Fibroblast of lung (primary cell): Measurements from ENCODE around the gene DCTN4. TPM values are rescaled to one million over a fixed set of nuclear protein-coding genes. Genes with fewer than 3 reads are reported as not detected.

Experiments used
- DNase-seq, 2 donors: peaks; one replicate each; pipeline versions ENCODE4 v3.0.0 to v3.0.0-alpha.2; 2010; ENCODE audit warnings: low read depth in 2 of 2
- H2AFZ ChIP-seq: 2 replicates; pipeline ENCODE4 v1.5.1; 2012; ENCODE audit warnings: low read length, control low read depth, inconsistent platforms
- H3K27ac ChIP-seq: 2 replicates; pipeline ENCODE4 v1.5.1; 2011; ENCODE audit warnings: low read length, control low read depth; ENCODE audit not compliant: insufficient read depth
- H3K27me3 ChIP-seq: 2 replicates; pipeline ENCODE4 v1.5.1; 2011; ENCODE audit warnings: mild to moderate bottlenecking, low read length; ENCODE audit not compliant: control insufficient read depth, insufficient read depth
- H3K36me3 ChIP-seq: 2 replicates; pipeline ENCODE4 v1.5.1; 2011; ENCODE audit warnings: low read length; ENCODE audit not compliant: control insufficient read depth, insufficient read depth
- H3K4me1 ChIP-seq: 2 replicates; pipeline ENCODE4 v1.5.1; 2011; ENCODE audit warnings: low read length; ENCODE audit not compliant: control insufficient read depth, insufficient read depth; ENCODE audit errors: extremely low read depth
- H3K4me2 ChIP-seq: 2 replicates; pipeline ENCODE4 v1.5.1; 2011; ENCODE audit warnings: low read length, control low read depth; ENCODE audit not compliant: insufficient read depth; ENCODE audit errors: extremely low read depth
- H3K4me3 ChIP-seq, 4 experiments: fragments of 200-600 bp in 1 of 4; sonication (generic) in 1 of 4; replicated peaks in 1 of 4; 2 replicates each; pipeline ENCODE4 v1.5.1; 2011 to 2016; ENCODE audit warnings: low read length in 4 of 4, low read depth in 3 of 4, mild to moderate bottlenecking in 3 of 4, control low read depth in 2 of 4, inconsistent platforms in 1 of 4, mixed read lengths in 1 of 4; ENCODE audit not compliant: insufficient read depth in 1 of 4; ENCODE audit errors: control extremely low read depth in 1 of 4
- H3K79me2 ChIP-seq: 2 replicates; pipeline ENCODE4 v1.5.1; 2012; ENCODE audit warnings: mild to moderate bottlenecking, low read length, inconsistent platforms; ENCODE audit not compliant: control insufficient read depth, insufficient read depth
- H3K9ac ChIP-seq: 2 replicates; pipeline ENCODE4 v1.5.1; 2011; ENCODE audit warnings: mild to moderate bottlenecking, low read length, control low read depth; ENCODE audit not compliant: insufficient read depth
- H3K9me3 ChIP-seq: 2 replicates; pipeline ENCODE4 v1.5.1; 2012; ENCODE audit warnings: low read depth, low read length; ENCODE audit not compliant: control insufficient read depth, insufficient read depth
- H4K20me1 ChIP-seq: 2 replicates; pipeline ENCODE4 v1.5.1; 2011; ENCODE audit warnings: low read length; ENCODE audit not compliant: control insufficient read depth, insufficient read depth; ENCODE audit errors: extremely low read depth
- EZH2 ChIP-seq: IDR thresholded peaks from 2 replicates; pipeline ENCODE4 v1.5.1; 2012; ENCODE audit warnings: low read length, control low read depth, mild to moderate bottlenecking; ENCODE audit errors: missing control alignments
- polyA minus RNA-seq: library from RNA; depleted of rRNA, polyadenylated mRNA; stranded (reverse); fragments of >200 nt; gene quantifications from 2 replicates; pipeline ENCODE4 v1.2.3, GENCODE V29; 2011; ENCODE audit warnings: low replicate concordance
- polyA plus RNA-seq, 2 donors: library from polyadenylated mRNA; depleted of rRNA in 1 of 2; stranded (reverse) in 1 of 2; unstranded in 1 of 2; fragments of >200 nt; gene quantifications; 2 replicates each; pipeline ENCODE4 v1.2.1, GENCODE V29; 2011 to 2012; ENCODE audit warnings: missing spikeins in 1 of 2
- total RNA-seq: library from RNA; depleted of rRNA; stranded (reverse); fragments of >200 nt; gene quantifications from 2 replicates; pipeline ENCODE4 v1.2.1, GENCODE V29; 2014
- TF ChIP-seq, protein P1 (sequence below), 2 donors: IDR thresholded peaks in 1 of 2; conservative IDR thresholded peaks in 1 of 2; 1 replicate in 1 of 2; 2 replicates in 1 of 2; pipeline ENCODE4 v1.5.1; 2011 to 2012; ENCODE audit warnings: low read length in 2 of 2, control low read depth in 1 of 2, inconsistent platforms in 1 of 2, low read depth in 1 of 2, mild to moderate bottlenecking in 1 of 2

DCTN4 gene
- 44.7 and 67.2 TPM in 2 replicates for total RNA-seq
- 60.0 and 60.8 TPM in 2 replicates for polyA plus RNA-seq
- polyA plus RNA-seq (2012): 33.8 and 35.0 TPM in 2 replicates
- polyA minus RNA-seq: 31.4 and 48.9 TPM in 2 replicates

DNA sequence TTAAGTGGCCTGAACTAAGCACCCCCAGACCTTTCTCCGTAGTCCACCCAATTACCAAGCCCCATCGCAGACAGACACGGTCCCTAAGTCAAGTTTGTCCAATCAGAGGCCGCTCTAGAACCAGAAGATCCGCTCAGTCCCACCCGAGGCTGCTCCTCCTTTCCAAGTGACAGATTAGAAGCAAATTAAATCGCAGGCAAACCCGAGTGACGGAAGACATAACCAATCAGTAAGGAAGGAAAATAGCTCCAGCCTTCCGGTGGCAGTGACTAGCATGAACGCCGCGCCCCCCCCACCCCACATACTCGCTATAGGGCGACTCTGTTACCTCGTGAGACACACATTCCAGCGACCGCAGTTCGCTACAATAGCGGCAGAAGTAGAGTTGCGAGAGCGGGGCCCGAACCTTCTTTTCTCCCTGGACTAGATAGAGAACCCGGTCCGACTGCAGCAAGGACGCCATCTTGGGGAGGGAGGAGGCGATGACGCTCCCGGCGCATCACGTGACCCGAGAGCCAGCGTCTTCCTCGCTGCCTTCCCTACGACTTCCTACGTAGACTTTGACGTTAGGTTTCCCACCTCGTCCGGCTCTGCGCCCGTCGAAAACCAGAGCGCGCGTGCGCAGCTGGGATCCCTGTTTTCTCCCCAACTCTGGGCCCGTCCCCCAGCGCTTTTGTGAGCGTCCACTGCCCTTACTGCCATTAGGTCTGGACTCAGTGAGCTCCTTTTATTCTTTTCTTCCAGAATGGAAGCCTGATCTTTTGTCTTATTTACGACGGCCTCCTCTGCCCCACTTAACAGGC is at the start of gene DCTN4:
DCTN4 (minus strand) TSS at position 487 of the 803 bp plus-strand sequence; CDS start at position 463, 24 bp downstream.
- Histone ChIP-seq H3K27ac (peak within 1 kb of the TSS; percentile 100), H3K27me3 (no peaks in the 10 kb centered on the region), H3K9me3 (no peaks in the 10 kb centered on the region), H3K4me2 (peak within 1 kb of the TSS; percentile 99), H3K36me3 (peaks cover 7% of the 10 kb centered on the region), H4K20me1 (no peaks in the 10 kb centered on the region), H3K4me1 (peaks cover 8% of the 10 kb centered on the region), H3K4me3 (peak within 1 kb of the TSS; percentile 49 to 96 (median 74)), H2AFZ (peak within 1 kb of the TSS; percentile 98), H3K9ac (peak within 1 kb of the TSS; percentile 95), H3K79me2 (peaks cover 41% of the 10 kb centered on the region)
- DNase-seq: peak; percentile 99 to 100
- TF ChIP-seq, protein P1, sequence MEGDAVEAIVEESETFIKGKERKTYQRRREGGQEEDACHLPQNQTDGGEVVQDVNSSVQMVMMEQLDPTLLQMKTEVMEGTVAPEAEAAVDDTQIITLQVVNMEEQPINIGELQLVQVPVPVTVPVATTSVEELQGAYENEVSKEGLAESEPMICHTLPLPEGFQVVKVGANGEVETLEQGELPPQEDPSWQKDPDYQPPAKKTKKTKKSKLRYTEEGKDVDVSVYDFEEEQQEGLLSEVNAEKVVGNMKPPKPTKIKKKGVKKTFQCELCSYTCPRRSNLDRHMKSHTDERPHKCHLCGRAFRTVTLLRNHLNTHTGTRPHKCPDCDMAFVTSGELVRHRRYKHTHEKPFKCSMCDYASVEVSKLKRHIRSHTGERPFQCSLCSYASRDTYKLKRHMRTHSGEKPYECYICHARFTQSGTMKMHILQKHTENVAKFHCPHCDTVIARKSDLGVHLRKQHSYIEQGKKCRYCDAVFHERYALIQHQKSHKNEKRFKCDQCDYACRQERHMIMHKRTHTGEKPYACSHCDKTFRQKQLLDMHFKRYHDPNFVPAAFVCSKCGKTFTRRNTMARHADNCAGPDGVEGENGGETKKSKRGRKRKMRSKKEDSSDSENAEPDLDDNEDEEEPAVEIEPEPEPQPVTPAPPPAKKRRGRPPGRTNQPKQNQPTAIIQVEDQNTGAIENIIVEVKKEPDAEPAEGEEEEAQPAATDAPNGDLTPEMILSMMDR (conservative IDR thresholded peaks at IDR 0.05 in 1 of 2, IDR thresholded peaks at IDR 0.05 in 1 of 2; ENCODE audit: low read depth in 1 of 2, low read length in 2 of 2): no peak
- TF ChIP-seq EZH2: no peak

DNA sequence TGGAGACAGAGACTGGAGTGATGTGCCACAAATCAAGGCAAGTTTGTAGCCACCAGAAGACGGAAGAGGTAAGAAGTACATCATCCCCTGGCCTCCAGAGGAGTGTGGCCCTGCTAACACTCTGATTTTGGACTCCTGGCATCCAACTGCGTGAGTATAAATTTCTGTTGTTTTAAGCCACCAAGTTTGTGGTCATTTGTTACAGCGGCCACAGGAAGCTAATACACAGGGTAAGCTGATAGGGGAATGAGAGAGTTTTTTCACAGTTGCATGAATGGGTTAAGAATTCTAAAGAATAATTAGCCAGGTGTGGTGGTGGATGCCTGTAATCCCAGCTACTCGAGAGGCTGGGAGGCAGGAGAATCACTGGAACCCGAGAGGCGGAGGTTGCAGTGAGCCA is 45.6 kb upstream of the DCTN4 start:
- H3K9me3 ChIP-seq: no peaks in the 10 kb centered on the region
- no peak for DNase-seq
- TF ChIP-seq, protein P1 (conservative IDR thresholded peaks at IDR 0.05 in 1 of 2, IDR thresholded peaks at IDR 0.05 in 1 of 2; ENCODE audit: low read depth in 1 of 2, low read length in 2 of 2): no peak
- TF ChIP-seq EZH2: no peak
- H3K27ac ChIP-seq: no peak overlapping the region
- no peaks in the 10 kb centered on the region for H3K27me3 ChIP-seq
- H4K20me1 ChIP-seq: no peaks in the 10 kb centered on the region
- H3K4me1 ChIP-seq: peaks cover 3% of the 10 kb centered on the region
- no peak overlapping the region for H3K9ac ChIP-seq
- H3K4me2 ChIP-seq: no peak overlapping the region
- no peaks in the 10 kb centered on the region for H3K36me3 ChIP-seq
- no peak overlapping the region for H2AFZ ChIP-seq
- H3K79me2 ChIP-seq: no peaks in the 10 kb centered on the region
- H3K4me3 ChIP-seq: no peak overlapping the region

DNA sequence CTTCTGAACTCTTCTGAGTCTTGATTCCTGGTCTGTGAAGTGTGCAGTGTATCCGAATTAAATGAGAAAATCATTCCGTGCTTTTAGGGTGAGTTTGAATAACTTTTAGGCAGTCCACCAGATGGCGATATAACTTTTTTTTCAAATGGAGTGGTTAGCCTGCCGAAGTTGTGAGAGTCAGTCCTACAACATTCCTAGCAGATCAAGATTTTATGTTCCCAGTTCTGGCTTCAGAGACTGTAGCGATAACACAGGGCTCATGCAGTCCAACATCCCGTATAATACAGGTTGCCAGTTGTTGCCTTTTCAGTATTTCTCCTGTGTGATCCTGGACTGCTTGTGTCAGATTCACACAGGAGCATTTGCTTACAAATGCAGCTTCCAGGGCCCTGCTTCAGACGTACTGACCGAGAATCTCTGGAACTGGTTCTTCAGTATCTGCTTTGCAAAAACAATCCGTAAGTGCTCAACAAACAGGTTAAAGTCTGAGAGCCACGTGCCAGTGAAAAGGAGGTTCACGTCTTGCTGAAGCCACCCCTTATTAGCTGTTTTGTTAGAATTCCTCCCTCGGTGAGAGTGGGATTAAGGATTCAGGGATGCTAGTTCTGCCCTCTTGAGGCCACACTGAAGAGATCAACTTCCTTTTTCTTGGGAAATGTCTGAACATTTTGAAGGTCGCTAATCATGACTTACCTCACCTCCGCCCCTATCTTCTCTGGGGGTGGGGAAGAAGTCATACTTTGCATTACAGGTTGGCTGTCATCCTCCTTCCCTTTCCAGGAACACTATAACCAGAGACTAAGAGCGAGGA is 42.5 kb upstream of the DCTN4 start:
- no peaks in the 10 kb centered on the region for H4K20me1 ChIP-seq
- peak overlapping the region in 3 of 4 experiments; percentile 19 to 57 (median 46) for H3K4me3 ChIP-seq
- peak overlapping the region; percentile 86 for H3K4me2 ChIP-seq
- TF ChIP-seq, protein P1 (conservative IDR thresholded peaks at IDR 0.05 in 1 of 2, IDR thresholded peaks at IDR 0.05 in 1 of 2; ENCODE audit: low read depth in 1 of 2, low read length in 2 of 2): peak; percentile 69 to 73
- TF ChIP-seq EZH2: no peak
- peak overlapping the region; percentile 91 for H2AFZ ChIP-seq
- H3K27me3 ChIP-seq: no peaks in the 10 kb centered on the region
- peaks cover 2% of the 10 kb centered on the region for H3K79me2 ChIP-seq
- peaks cover 3% of the 10 kb centered on the region for H3K4me1 ChIP-seq
- peak; percentile 53 to 85 for DNase-seq
- H3K9me3 ChIP-seq: no peaks in the 10 kb centered on the region
- peaks cover 2% of the 10 kb centered on the region for H3K36me3 ChIP-seq
- no peak overlapping the region for H3K9ac ChIP-seq
- H3K27ac ChIP-seq: peak overlapping the region; percentile 62
